BJ (cell line): ENCODE results near the gene WBP1. TPM values are rescaled to one million over a fixed set of nuclear protein-coding genes. Genes with fewer than 3 reads are reported as not detected.

ENCODE experiments used
- CTCF ChIA-PET: fragments of 350-600 bp; formaldehyde crosslinking; extraction: SDS; loops from one replicate; lab custom pipeline; 2021; ENCODE audit warnings: antibody characterized with exemption, inconsistent platforms; lab: Yijun Ruan, JAX
- POLR2A ChIA-PET: fragments of 300-600 bp; sonication (Branson Sonifier 250); formaldehyde crosslinking; extraction: SDS; loops from one replicate; lab custom pipeline; 2021; ENCODE audit warnings: antibody characterized with exemption; lab: Charles Lee
- DNase-seq: peaks from one replicate; pipeline ENCODE4 v3.0.0-alpha.2; 2011; ENCODE audit warnings: low read depth
- H3K27me3 ChIP-seq: 2 replicates; pipeline ENCODE4 v1.6.0; 2011; ENCODE audit warnings: low read length; ENCODE audit not compliant: control insufficient read depth, insufficient read depth
- H3K36me3 ChIP-seq: 2 replicates; pipeline ENCODE4 v1.5.1; 2011; ENCODE audit warnings: low read length; ENCODE audit not compliant: control insufficient read depth, insufficient read depth
- H3K4me3 ChIP-seq: 2 replicates; pipeline ENCODE4 v1.5.1; 2011; ENCODE audit warnings: low read depth, mild to moderate bottlenecking, control low read depth, low read length
- CTCF ChIP-seq: IDR thresholded peaks from 2 replicates; pipeline ENCODE4 v1.5.1; 2011; ENCODE audit warnings: low read depth, mild to moderate bottlenecking, control low read depth, inconsistent platforms, low read length, moderate library complexity; ENCODE audit not compliant: insufficient read depth
- polyA plus RNA-seq: library from polyadenylated mRNA; depleted of rRNA; stranded (reverse); fragments of >200 nt; gene quantifications from 2 replicates; pipeline ENCODE4 v1.2.3, GENCODE V29; 2011

Gene WBP1
- polyA plus RNA-seq, 1 experiment, result 92.0 TPM

GRCh38 chr2:74471332-74472065, 13.3 kb downstream of the WBP1 start:
- ChIA-PET CTCF (interaction anchor here (1.6 kb wide), 1 partner anchor 116 kb away, joined by 5 read pairs; no protein-coding TSS in a partner anchor), POLR2A (no interaction called here)
- no peak for DNase-seq
- Histone ChIP-seq H3K4me3 (peak overlapping the region; percentile 76), H3K27me3 (no peaks in the 10 kb centered on the region), H3K36me3 (peaks cover 13% of the 10 kb centered on the region)
- TF ChIP-seq CTCF, result no peak

DNA sequence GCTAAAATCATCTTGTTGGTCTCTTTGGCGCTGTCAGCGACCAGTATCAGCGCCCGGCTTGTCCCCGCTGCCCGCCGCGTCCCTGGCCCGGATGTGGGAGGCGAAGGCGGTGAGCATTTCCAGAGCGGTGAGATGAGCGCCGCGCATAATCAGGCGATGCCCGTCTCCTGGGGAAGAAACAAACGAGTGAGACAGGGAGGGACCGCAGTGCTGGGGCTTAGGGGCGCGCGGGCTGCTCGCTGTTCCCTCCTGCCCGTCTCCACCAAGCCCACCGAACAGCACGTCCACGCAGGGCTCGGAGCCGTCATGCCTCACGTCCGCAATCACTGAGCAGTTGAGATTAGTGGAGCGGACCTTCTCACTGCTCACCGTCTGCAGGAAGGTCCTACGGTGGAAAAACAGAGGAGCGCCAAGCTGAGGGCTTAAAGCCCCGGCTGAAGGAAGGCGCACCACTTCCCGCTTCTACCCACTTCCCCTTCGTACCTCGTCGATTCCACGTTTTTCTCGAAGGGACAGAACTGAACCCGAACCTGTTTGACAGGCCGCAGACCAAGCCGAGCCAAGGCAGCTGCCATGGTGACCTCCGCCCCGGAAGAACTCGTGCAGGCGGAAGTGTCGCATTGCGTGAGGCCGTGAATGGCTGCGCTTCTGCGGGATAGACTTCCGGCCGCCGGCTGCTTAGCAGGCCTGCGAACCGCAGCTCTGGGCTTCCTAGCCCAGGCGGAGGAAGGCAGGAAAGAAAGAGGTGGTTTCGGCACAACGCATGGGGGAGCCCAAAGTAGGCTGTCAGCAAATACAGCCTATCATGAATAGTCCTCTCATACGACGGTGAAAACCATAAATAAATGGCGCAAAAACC, 14.1 kb downstream of the WBP1 start, which contains the start of gene MRPL53:
Gene MRPL53 (minus strand): TSS at position 595 of the 859 bp plus-strand sequence. CDS start 20 bp downstream, at position 575.
- Histone ChIP-seq H3K36me3 (peaks cover 13% of the 10 kb centered on the region), H3K27me3 (no peaks in the 10 kb centered on the region), H3K4me3 (peak within 1 kb of the TSS; percentile 76)
- no peak for TF ChIP-seq CTCF
- POLR2A ChIA-PET, result interaction anchor here (0.9 kb wide), 1 partner anchor 17 kb away, joined by 3 read pairs; the partner anchor contains the start of gene INO80B
- CTCF ChIA-PET, result interaction anchor here (1.1 to 2.7 kb wide), 3 partner anchors 10 to 115 kb away, joined by 4 to 10 read pairs (median 5); partner anchors contain the start of genes CCDC142 and TTC31
- peak; percentile 49 for DNase-seq

DNA sequence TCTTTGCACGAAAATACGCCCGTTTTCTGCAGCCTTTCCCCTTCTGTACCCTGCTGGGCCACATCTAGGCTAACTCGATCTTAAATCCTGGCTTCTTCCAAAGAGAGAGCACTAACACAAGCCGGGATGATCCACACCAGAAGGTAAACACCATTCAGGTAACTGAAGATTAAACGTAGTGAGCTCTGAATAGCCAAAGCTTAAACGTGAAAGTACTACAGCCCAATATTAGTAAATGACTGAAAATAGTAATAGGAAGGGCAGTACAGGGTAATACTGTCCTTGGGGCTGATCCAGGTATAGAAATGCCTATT, 14.7 kb downstream of the WBP1 start:
- POLR2A ChIA-PET, result interaction anchor here (0.9 kb wide), 1 partner anchor 18 kb away, joined by 3 read pairs; the partner anchor contains the start of gene INO80B
- Histone ChIP-seq H3K27me3 (no peaks in the 10 kb centered on the region), H3K4me3 (peak overlapping the region; percentile 76), H3K36me3 (peaks cover 17% of the 10 kb centered on the region)
- CTCF ChIA-PET, result interaction anchor here (0.8 to 2.7 kb wide), 4 partner anchors 9 to 116 kb away, joined by 3 to 10 read pairs (median 4); partner anchors contain the start of genes CCDC142 and TTC31
- DNase-seq, result no peak
- no peak for TF ChIP-seq CTCF

- no peak for DNase-seq
- H3K27me3 ChIP-seq, result no peaks in the 10 kb centered on the region
- POLR2A ChIA-PET, result no interaction called here
- no peak overlapping the region for H3K4me3 ChIP-seq
- H3K36me3 ChIP-seq, result peaks cover 17% of the 10 kb centered on the region
- TF ChIP-seq CTCF, result no peak
- CTCF ChIA-PET, result interaction anchor here (1.1 to 2.7 kb wide), 3 partner anchors 8 to 111 kb away, joined by 3 to 10 read pairs (median 3); partner anchors contain the start of genes CCDC142 and TTC31
Measured at GRCh38 chr2:74474481-74474880, 16.2 kb downstream of the WBP1 start.
